B cell (primary cell): ENCODE measurements around the gene NEK6. TPM values are rescaled to one million over a fixed set of nuclear protein-coding genes. Genes with fewer than 3 reads are reported as not detected.
A peak's percentile ranks its signal among the peaks of the same experiment; 100 is the strongest.

Experiments
- ATAC-seq: fragments of 200-7000 bp; cut with Tn5 transposase; one replicate; pipeline ENCODE4 v1.10.0; 2021; ENCODE audit warnings: low read depth, mild to moderate bottlenecking, moderate number of reproducible peaks, moderate library complexity
- CTCF ChIA-PET: fragments of 350-600 bp; sonication (Branson Sonifier 250); formaldehyde crosslinking; loops from one replicate; lab custom pipeline; 2021; ENCODE audit warnings: antibody characterized with exemption, inconsistent platforms; lab: Charles Lee
- POLR2A ChIA-PET: fragments of 350-600 bp; sonication (Branson Sonifier 250); formaldehyde crosslinking; loops from one replicate; lab custom pipeline; 2021; ENCODE audit warnings: antibody characterized with exemption; lab: Charles Lee
- DNase-seq: peaks from one replicate; pipeline ENCODE4 v3.0.0; 2013
- H2AFZ ChIP-seq: 2 replicates; pipeline ENCODE4 v1.6.1; 2012; ENCODE audit warnings: mild to moderate bottlenecking, low read depth, low read length; ENCODE audit not compliant: insufficient read depth, poor library complexity, severe bottlenecking
- H3K27ac ChIP-seq, 2 donors: 1 replicate in 1 of 2; 2 replicates in 1 of 2; pipeline ENCODE4 v1.5.1; 2012 to 2013; ENCODE audit warnings: low read length in 2 of 2, mild to moderate bottlenecking in 2 of 2, moderate library complexity in 1 of 2
- H3K27me3 ChIP-seq, 4 experiments: fragments of 200-600 bp in 1 of 4; sonication (generic) in 1 of 4; replicated peaks in 1 of 4; 1 replicate in 2 of 4; 2 replicates in 2 of 4; pipeline versions ENCODE4 v1.6.1 to v1.7.0; 2013 to 2016; ENCODE audit warnings: low read length in 3 of 4, mild to moderate bottlenecking in 2 of 4, mixed read lengths in 1 of 4, moderate library complexity in 1 of 4; ENCODE audit not compliant: insufficient read depth in 4 of 4, control insufficient read depth in 3 of 4; ENCODE audit errors: control extremely low read depth in 1 of 4
- H3K36me3 ChIP-seq, 2 experiments: replicated peaks in 1 of 2; 1 replicate in 1 of 2; 2 replicates in 1 of 2; pipeline versions ENCODE4 v1.6.1 to v1.7.1; 2013; ENCODE audit warnings: low read length in 1 of 2; ENCODE audit not compliant: insufficient read depth in 2 of 2, control insufficient read depth in 1 of 2; ENCODE audit errors: control extremely low read depth in 1 of 2, extremely low read depth in 1 of 2
- H3K4me1 ChIP-seq, 2 donors: fragments of 200-600 bp in 1 of 2; sonication (generic) in 1 of 2; 1 replicate in 1 of 2; 2 replicates in 1 of 2; pipeline versions ENCODE4 v1.5.1 to v1.6.1; 2013 to 2017; ENCODE audit warnings: low read length in 2 of 2; ENCODE audit not compliant: control insufficient read depth in 2 of 2, insufficient read depth in 2 of 2
- H3K4me2 ChIP-seq: replicated peaks from 2 replicates; pipeline ENCODE3; 2012; ENCODE audit warnings: mild to moderate bottlenecking, low read depth, low read length; ENCODE audit not compliant: poor library complexity, severe bottlenecking
- H3K4me3 ChIP-seq, 5 experiments: fragments of 200-600 bp in 1 of 5; sonication (generic) in 1 of 5; 1 replicate in 3 of 5; 2 replicates in 2 of 5; pipeline versions ENCODE4 v1.5.1 to v1.7.0; 2011 to 2016; ENCODE audit warnings: low read length in 4 of 5, mild to moderate bottlenecking in 4 of 5, low read depth in 2 of 5, control low read depth in 1 of 5, moderate library complexity in 1 of 5; ENCODE audit not compliant: insufficient read depth in 1 of 5; ENCODE audit errors: control extremely low read depth in 1 of 5, extremely low read depth in 1 of 5
- H3K79me2 ChIP-seq: fragments of 200-600 bp; sonication (generic); one replicate; pipeline ENCODE4 v1.6.0; 2016; ENCODE audit warnings: low read length; ENCODE audit not compliant: control insufficient read depth, insufficient read depth
- H3K9ac ChIP-seq: fragments of 200-600 bp; sonication (generic); 2 replicates; pipeline ENCODE4 v1.6.1; 2017; ENCODE audit warnings: mild to moderate bottlenecking, low read length, moderate library complexity
- H3K9me3 ChIP-seq, 3 donors: one replicate each; pipeline versions ENCODE4 v1.6.1 to v1.7.1; 2013; ENCODE audit warnings: low read length in 2 of 3; ENCODE audit not compliant: control insufficient read depth in 2 of 3, insufficient read depth in 1 of 3; ENCODE audit errors: control extremely low read depth in 1 of 3
- H4K20me1 ChIP-seq: 2 replicates; pipeline ENCODE4 v1.6.0; 2012; ENCODE audit warnings: mild to moderate bottlenecking, low read length; ENCODE audit not compliant: insufficient read depth, control insufficient read depth, poor library complexity, severe bottlenecking
- H3K27ac Mint-ChIP-seq: one replicate; pipeline ENCODE4 v1.8.0; 2021; ENCODE audit warnings: mixed read lengths
- H3K27me3 Mint-ChIP-seq: one replicate; pipeline ENCODE4 v1.8.0; 2021; ENCODE audit warnings: mixed read lengths
- H3K4me1 Mint-ChIP-seq: one replicate; pipeline ENCODE4 v1.8.0; 2021; ENCODE audit warnings: mixed read lengths
- H3K4me3 Mint-ChIP-seq: one replicate; pipeline ENCODE4 v1.8.0; 2021; ENCODE audit warnings: mixed read lengths
- H3K9me3 Mint-ChIP-seq: one replicate; pipeline ENCODE4 v1.8.0; 2022; ENCODE audit warnings: mixed read lengths; ENCODE audit not compliant: insufficient read depth
- EZH2 ChIP-seq: IDR thresholded peaks from 2 replicates; pipeline ENCODE4 v1.6.1; 2012; ENCODE audit warnings: borderline replicate concordance, low read depth, mild to moderate bottlenecking, moderate library complexity, low read length; ENCODE audit not compliant: insufficient read depth, poor library complexity, severe bottlenecking
- WGBS: methylation state at CpG from one replicate; pipeline ENCODE4 v1.1.5; 2013; ENCODE audit warnings: missing lambda C conversion rate; ENCODE audit not compliant: insufficient coverage; 5-methylcytosine and 5-hydroxymethylcytosine counted together
- intact Hi-C: fragments of 100-400 bp; cut with micrococcal nuclease; formaldehyde crosslinking; loops from one replicate; pipeline ENCODE4 v1.10.0; 2022
- polyA plus RNA-seq: library from polyadenylated mRNA; depleted of rRNA; stranded (reverse); fragments of >200 nt; gene quantifications from 2 replicates; pipeline ENCODE4 v1.2.3, GENCODE V29; 2012
- total RNA-seq, 2 donors: library from RNA; stranded (reverse); fragments of 120-200 nt in 1 of 2; gene quantifications; 1 replicate in 1 of 2; 2 replicates in 1 of 2; pipeline versions ENCODE4 v1.2.3 to v1.2.4, GENCODE V29; 2013 to 2022
- TF ChIP-seq, protein P1 (sequence below): fragments of 200-600 bp; IDR thresholded peaks from one replicate; pipeline ENCODE4 v1.8.0; 2022; ENCODE audit warnings: antibody characterized with exemption, mild to moderate bottlenecking

The NEK6 gene
- total and polyA plus RNA-seq, 2 donors (not counting 1 experiment from before 2014, with no cell fraction given), result 40.0 to 63.1 TPM

DNA sequence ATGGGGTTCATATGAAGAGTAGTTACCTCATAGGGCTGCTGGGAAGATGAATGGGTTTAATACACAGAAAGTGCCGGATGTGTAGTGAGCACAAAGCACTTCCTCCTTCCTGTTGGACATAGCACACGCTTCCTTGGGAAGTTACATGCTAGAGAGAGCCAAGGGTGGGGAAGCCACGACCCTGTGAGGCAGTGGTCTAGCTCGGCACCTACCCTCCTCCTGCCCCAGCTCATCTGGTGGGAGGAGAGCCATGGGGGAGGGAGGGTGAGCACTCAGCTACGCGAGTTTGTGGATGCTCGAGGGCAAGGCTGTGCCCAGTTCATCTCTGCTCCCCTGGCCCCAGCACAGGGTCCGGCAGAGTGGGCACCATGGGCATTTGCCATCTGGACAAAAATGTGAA is 43.6 kb upstream of the NEK6 start:
- Histone ChIP-seq H3K27me3 (no peaks in the 10 kb centered on the region), H3K9ac (no peak overlapping the region), H3K36me3 (no peaks in the 10 kb centered on the region), H3K27ac (peak overlapping the region; percentile 15 to 51), H4K20me1 (no peaks in the 10 kb centered on the region), H3K4me2 (peak overlapping the region; percentile 76), H3K9me3 (no peaks in the 10 kb centered on the region), H3K4me3 (no peak overlapping the region), H2AFZ (peak overlapping the region; percentile 66), H3K79me2 (no peaks in the 10 kb centered on the region), H3K4me1 (peaks cover 82 to 88% of the 10 kb centered on the region in 2 donors)
- POLR2A ChIA-PET, result no interaction called here
- peak overlapping the region; percentile 84 for H3K27ac Mint-ChIP-seq
- no peaks in the 10 kb centered on the region for H3K9me3 Mint-ChIP-seq
- H3K4me1 Mint-ChIP-seq, result peaks cover 93% of the 10 kb centered on the region
- WGBS, result 72% methylated on average over 5 of the region's 8 CpGs
- H3K4me3 Mint-ChIP-seq, result no peak overlapping the region
- H3K27me3 Mint-ChIP-seq, result no peaks in the 10 kb centered on the region
- intact Hi-C loops, result no loop called here
- no peak for ATAC-seq
- peak; percentile 31 for DNase-seq
- CTCF ChIA-PET, result interaction anchor here (1.7 to 1.8 kb wide), 2 partner anchors 10 to 15 kb away, joined by 3 to 4 read pairs; no protein-coding TSS in a partner anchor
- no peak for TF ChIP-seq EZH2
- TF ChIP-seq, protein P1, sequence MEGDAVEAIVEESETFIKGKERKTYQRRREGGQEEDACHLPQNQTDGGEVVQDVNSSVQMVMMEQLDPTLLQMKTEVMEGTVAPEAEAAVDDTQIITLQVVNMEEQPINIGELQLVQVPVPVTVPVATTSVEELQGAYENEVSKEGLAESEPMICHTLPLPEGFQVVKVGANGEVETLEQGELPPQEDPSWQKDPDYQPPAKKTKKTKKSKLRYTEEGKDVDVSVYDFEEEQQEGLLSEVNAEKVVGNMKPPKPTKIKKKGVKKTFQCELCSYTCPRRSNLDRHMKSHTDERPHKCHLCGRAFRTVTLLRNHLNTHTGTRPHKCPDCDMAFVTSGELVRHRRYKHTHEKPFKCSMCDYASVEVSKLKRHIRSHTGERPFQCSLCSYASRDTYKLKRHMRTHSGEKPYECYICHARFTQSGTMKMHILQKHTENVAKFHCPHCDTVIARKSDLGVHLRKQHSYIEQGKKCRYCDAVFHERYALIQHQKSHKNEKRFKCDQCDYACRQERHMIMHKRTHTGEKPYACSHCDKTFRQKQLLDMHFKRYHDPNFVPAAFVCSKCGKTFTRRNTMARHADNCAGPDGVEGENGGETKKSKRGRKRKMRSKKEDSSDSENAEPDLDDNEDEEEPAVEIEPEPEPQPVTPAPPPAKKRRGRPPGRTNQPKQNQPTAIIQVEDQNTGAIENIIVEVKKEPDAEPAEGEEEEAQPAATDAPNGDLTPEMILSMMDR, result no peak

DNA sequence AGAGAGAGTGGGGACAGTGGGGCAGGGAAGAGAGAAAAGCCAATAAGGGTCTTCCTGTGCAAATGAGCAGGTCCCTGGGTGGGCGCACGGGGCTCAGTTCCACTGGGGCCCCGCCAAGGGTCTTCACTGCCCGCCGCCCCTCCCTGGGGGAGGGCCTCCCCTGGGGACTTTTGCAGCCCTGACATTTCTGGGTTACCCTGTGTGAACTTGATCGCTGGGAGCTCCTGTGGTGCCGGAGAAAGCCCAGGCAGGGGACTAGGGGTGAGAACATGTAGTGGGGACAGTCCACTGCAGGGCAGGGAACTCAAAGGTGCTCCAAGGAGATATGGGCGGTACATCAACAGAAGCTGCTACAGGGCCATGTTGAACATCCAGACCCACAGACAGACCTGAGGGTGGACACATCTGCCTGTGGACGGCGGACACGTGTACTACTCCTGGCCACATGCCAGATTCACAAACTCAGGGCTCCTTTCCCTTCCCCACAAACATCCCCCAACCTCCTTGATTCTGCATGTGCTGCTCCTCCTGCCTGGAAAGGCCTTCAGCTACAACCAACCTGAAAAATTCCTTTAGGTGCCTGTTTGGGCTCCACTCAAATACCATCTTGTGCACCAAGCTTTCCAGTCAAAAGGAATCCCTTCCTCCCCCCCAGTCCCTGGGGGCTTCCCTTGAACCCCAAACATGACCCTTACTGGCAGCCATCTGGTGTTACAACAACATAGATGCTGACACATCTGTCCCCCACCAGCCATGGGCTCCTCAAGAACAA is 43.0 kb upstream of the NEK6 start:
- Histone ChIP-seq H3K9me3 (no peaks in the 10 kb centered on the region), H3K27me3 (no peaks in the 10 kb centered on the region), H2AFZ (peak overlapping the region; percentile 66), H4K20me1 (no peaks in the 10 kb centered on the region), H3K4me2 (peak overlapping the region; percentile 76), H3K9ac (no peak overlapping the region), H3K4me1 (peaks cover 79 to 86% of the 10 kb centered on the region in 2 donors), H3K4me3 (no peak overlapping the region), H3K79me2 (no peaks in the 10 kb centered on the region), H3K27ac (peak overlapping the region in 1 of 2 donors; percentile 51), H3K36me3 (no peaks in the 10 kb centered on the region)
- intact Hi-C loops, result loop anchor here (5.0 kb wide), 1 partner anchor 877 kb away; no protein-coding TSS in a partner anchor
- no peak for DNase-seq
- Mint-ChIP-seq H3K9me3 (no peaks in the 10 kb centered on the region), H3K27ac (peak overlapping the region; percentile 84), H3K27me3 (no peaks in the 10 kb centered on the region), H3K4me3 (peak overlapping the region; percentile 21), H3K4me1 (peaks cover 90% of the 10 kb centered on the region)
- 55% methylated on average over 9 of the region's 11 CpGs for WGBS
- ATAC-seq, result no peak
- no peak for TF ChIP-seq EZH2
- TF ChIP-seq, protein P1, result no peak
- ChIA-PET CTCF (interaction anchor here (1.7 to 5.3 kb wide), 4 partner anchors 9 to 18 kb away, joined by 3 to 44 read pairs (median 10); no protein-coding TSS in a partner anchor), POLR2A (interaction anchor here (0.6 to 3.7 kb wide), 5 partner anchors 18 to 107 kb away, joined by 3 to 19 read pairs (median 3); no protein-coding TSS in a partner anchor)
